ENCODE results near the gene USP22. TPM values are rescaled to one million over a fixed set of nuclear protein-coding genes. Genes with fewer than 3 reads are reported as not detected.

Gene USP22
- total and polyA plus RNA-seq, 2 of the 13 experiments (the other 11 are each of a cell fraction or from before 2014, with no cell fraction given), result 98.0 to 130 TPM

DNA sequence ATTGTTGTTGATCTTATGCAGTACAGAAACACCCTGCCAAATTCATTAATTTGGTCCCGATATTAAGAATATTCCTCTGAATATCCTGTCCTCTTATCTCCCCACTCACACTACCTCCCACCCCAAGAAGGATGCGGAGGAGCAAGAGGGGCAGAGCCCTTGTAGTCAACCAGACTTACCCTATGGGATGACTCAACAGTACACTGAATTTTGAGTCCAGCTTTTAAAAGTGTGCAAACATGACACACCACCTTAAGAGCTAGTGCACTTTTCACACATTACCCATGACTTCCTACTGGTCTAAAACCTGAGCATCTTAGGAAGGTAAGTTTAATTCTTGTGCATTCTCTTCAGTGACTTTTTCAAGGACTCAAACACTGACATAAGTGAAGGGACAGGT is 9.5 kb downstream of the USP22 start:
- H3K4me1 ChIP-seq (ENCODE audit: insufficient read depth, low read length), result peaks cover 48% of the 10 kb centered on the region
- H2AFZ ChIP-seq (ENCODE audit: low read length), result no peak overlapping the region
- DNase-seq (ENCODE audit: low spot score), result no peak
- intact Hi-C loops (cut with micrococcal nuclease; ENCODE audit: unreplicated experiment), result no loop called here
- FAIRE-seq, result no peak
- BruUV-seq (replicated peaks), result no TSS peak
- no peak for ATAC-seq
- no peak overlapping the region for H3K9ac ChIP-seq (ENCODE audit: insufficient read depth, low read depth, low read length)
- peaks cover 2 to 35% of the 10 kb centered on the region in 2 experiments for H3K36me3 ChIP-seq (replicated peaks in 1 of 2; ENCODE audit: control insufficient read depth in 1 of 2, insufficient read depth in 2 of 2, low read length in 2 of 2)
- H3K27me3 ChIP-seq (ENCODE audit: control insufficient read depth in 1 of 2, insufficient read depth in 2 of 2, low read length in 2 of 2), result no peaks in the 10 kb centered on the region
- H3K9me3 ChIP-seq (ENCODE audit: low read length), result no peaks in the 10 kb centered on the region
- no peak overlapping the region for H3K4me3 ChIP-seq (replicated peaks in 1 of 3; ENCODE audit: insufficient read depth in 1 of 3, low read depth in 2 of 3, low read length in 3 of 3)
- H3K4me2 ChIP-seq (ENCODE audit: low read depth, low read length), result no peak overlapping the region
- ChIA-PET POLR2A (interaction anchor here (0.9 to 1.6 kb wide), 3 partner anchors 8 to 67 kb away, joined by 3 to 4 read pairs (median 3); partner anchors contain the start of gene USP22), CTCF (ENCODE audit: low intra/inter-chr PET ratio, low total read pairs) (no interaction called here)
- 98% methylated on average over 2 of the region's 2 CpGs for WGBS (ENCODE audit: low lambda C conversion rate)
- in situ Hi-C loops (cut with HindIII; ENCODE audit: extremely low pct_ligation_motif_present, low pct_unique_long_range_greater_than_20kb), result no loop called here
- no peak overlapping the region for H3K27ac ChIP-seq (ENCODE audit: extremely low read length, insufficient read depth, low read length)
- peaks cover 98% of the 10 kb centered on the region for H4K20me1 ChIP-seq (ENCODE audit: insufficient read depth, low read length)
- peaks cover 98% of the 10 kb centered on the region for H3K79me2 ChIP-seq (ENCODE audit: insufficient read depth, low read length)
- no peak for TF ChIP-seq IRF2 (CRISPR knock-in tag; IDR thresholded peaks at IDR 0.05)
- TF ChIP-seq TCF7L2 (IDR thresholded peaks at IDR 0.05; ENCODE audit: low read depth, low read length), result no peak
- TF ChIP-seq, protein P1, sequence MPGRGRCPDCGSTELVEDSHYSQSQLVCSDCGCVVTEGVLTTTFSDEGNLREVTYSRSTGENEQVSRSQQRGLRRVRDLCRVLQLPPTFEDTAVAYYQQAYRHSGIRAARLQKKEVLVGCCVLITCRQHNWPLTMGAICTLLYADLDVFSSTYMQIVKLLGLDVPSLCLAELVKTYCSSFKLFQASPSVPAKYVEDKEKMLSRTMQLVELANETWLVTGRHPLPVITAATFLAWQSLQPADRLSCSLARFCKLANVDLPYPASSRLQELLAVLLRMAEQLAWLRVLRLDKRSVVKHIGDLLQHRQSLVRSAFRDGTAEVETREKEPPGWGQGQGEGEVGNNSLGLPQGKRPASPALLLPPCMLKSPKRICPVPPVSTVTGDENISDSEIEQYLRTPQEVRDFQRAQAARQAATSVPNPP (CRISPR knock-in tag; IDR thresholded peaks at IDR 0.05), result no peak
- TF ChIP-seq, protein P2, sequence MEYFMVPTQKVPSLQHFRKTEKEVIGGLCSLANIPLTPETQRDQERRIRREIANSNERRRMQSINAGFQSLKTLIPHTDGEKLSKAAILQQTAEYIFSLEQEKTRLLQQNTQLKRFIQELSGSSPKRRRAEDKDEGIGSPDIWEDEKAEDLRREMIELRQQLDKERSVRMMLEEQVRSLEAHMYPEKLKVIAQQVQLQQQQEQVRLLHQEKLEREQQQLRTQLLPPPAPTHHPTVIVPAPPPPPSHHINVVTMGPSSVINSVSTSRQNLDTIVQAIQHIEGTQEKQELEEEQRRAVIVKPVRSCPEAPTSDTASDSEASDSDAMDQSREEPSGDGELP (IDR thresholded peaks at IDR 0.05; ENCODE audit: borderline replicate concordance, low read depth), result no peak
- TF ChIP-seq, protein P3, sequence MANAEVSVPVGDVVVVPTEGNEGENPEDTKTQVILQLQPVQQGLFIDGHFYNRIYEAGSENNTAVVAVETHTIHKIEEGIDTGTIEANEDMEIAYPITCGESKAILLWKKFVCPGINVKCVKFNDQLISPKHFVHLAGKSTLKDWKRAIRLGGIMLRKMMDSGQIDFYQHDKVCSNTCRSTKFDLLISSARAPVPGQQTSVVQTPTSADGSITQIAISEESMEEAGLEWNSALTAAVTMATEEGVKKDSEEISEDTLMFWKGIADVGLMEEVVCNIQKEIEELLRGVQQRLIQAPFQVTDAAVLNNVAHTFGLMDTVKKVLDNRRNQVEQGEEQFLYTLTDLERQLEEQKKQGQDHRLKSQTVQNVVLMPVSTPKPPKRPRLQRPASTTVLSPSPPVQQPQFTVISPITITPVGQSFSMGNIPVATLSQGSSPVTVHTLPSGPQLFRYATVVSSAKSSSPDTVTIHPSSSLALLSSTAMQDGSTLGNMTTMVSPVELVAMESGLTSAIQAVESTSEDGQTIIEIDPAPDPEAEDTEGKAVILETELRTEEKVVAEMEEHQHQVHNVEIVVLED (CRISPR knock-in tag; IDR thresholded peaks at IDR 0.05; ENCODE audit: borderline replicate concordance), result no peak
- TF ChIP-seq, protein P4, sequence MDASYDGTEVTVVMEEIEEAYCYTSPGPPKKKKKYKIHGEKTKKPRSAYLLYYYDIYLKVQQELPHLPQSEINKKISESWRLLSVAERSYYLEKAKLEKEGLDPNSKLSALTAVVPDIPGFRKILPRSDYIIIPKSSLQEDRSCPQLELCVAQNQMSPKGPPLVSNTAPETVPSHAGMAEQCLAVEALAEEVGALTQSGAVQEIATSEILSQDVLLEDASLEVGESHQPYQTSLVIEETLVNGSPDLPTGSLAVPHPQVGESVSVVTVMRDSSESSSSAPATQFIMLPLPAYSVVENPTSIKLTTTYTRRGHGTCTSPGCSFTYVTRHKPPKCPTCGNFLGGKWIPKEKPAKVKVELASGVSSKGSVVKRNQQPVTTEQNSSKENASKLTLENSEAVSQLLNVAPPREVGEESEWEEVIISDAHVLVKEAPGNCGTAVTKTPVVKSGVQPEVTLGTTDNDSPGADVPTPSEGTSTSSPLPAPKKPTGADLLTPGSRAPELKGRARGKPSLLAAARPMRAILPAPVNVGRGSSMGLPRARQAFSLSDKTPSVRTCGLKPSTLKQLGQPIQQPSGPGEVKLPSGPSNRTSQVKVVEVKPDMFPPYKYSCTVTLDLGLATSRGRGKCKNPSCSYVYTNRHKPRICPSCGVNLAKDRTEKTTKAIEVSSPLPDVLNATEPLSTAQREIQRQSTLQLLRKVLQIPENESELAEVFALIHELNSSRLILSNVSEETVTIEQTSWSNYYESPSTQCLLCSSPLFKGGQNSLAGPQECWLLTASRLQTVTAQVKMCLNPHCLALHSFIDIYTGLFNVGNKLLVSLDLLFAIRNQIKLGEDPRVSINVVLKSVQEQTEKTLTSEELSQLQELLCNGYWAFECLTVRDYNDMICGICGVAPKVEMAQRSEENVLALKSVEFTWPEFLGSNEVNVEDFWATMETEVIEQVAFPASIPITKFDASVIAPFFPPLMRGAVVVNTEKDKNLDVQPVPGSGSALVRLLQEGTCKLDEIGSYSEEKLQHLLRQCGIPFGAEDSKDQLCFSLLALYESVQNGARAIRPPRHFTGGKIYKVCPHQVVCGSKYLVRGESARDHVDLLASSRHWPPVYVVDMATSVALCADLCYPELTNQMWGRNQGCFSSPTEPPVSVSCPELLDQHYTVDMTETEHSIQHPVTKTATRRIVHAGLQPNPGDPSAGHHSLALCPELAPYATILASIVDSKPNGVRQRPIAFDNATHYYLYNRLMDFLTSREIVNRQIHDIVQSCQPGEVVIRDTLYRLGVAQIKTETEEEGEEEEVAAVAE (CRISPR knock-in tag; IDR thresholded peaks at IDR 0.05; ENCODE audit: borderline replicate concordance), result no peak
- TF ChIP-seq ZNF251 (CRISPR knock-in tag; IDR thresholded peaks at IDR 0.05), result no peak
- TF ChIP-seq, protein P5, sequence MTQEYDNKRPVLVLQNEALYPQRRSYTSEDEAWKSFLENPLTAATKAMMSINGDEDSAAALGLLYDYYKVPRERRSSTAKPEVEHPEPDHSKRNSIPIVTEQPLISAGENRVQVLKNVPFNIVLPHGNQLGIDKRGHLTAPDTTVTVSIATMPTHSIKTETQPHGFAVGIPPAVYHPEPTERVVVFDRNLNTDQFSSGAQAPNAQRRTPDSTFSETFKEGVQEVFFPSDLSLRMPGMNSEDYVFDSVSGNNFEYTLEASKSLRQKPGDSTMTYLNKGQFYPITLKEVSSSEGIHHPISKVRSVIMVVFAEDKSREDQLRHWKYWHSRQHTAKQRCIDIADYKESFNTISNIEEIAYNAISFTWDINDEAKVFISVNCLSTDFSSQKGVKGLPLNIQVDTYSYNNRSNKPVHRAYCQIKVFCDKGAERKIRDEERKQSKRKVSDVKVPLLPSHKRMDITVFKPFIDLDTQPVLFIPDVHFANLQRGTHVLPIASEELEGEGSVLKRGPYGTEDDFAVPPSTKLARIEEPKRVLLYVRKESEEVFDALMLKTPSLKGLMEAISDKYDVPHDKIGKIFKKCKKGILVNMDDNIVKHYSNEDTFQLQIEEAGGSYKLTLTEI (CRISPR knock-in tag; conservative IDR thresholded peaks at IDR 0.05), result no peak
- TF ChIP-seq, protein P6, sequence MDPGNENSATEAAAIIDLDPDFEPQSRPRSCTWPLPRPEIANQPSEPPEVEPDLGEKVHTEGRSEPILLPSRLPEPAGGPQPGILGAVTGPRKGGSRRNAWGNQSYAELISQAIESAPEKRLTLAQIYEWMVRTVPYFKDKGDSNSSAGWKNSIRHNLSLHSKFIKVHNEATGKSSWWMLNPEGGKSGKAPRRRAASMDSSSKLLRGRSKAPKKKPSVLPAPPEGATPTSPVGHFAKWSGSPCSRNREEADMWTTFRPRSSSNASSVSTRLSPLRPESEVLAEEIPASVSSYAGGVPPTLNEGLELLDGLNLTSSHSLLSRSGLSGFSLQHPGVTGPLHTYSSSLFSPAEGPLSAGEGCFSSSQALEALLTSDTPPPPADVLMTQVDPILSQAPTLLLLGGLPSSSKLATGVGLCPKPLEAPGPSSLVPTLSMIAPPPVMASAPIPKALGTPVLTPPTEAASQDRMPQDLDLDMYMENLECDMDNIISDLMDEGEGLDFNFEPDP (CRISPR knock-in tag; conservative IDR thresholded peaks at IDR 0.05), result no peak
- TF ChIP-seq JDP2 (CRISPR knock-in tag; IDR thresholded peaks at IDR 0.05; ENCODE audit: borderline replicate concordance), result no peak
